Measurements from ENCODE around the gene C20orf204.
"Not testable (repeated sequence)": the region's sequence is repeated elsewhere in the genome, so short reads cannot be mapped to it uniquely, and the experiment has no call there.

C20orf204 gene

GRCh38 chr20:64035933-64036345 is at the start of gene C20orf204:
TSS of gene C20orf204 (plus strand) at chr20:64036182. CDS start at chr20:64036324, 142 bp downstream.
- no peak for DNase-seq (ENCODE audit: low read depth)

GRCh38 chr20:64000906-64001305 is 35.1 kb upstream of the C20orf204 start:
- no peak for DNase-seq (ENCODE audit: low read depth)

- DNase-seq (ENCODE audit: low read depth), result no peak
These were observed 34.4 kb upstream of the C20orf204 start for GRCh38 chr20:64001607-64002011.

- DNase-seq (ENCODE audit: low read depth), result no peak
These were observed 31.8 kb upstream of the C20orf204 start for GRCh38 chr20:64003960-64004725.

- no peak for DNase-seq (ENCODE audit: low read depth)
These were observed 30.6 kb upstream of the C20orf204 start for GRCh38 chr20:64005394-64005793.

GRCh38 chr20:64006490-64006889 is 29.5 kb upstream of the C20orf204 start:
- DNase-seq (ENCODE audit: low read depth), result no peak

GRCh38 chr20:64006902-64007301 is 29.1 kb upstream of the C20orf204 start:
- no peak for DNase-seq (ENCODE audit: low read depth)

- no peak for DNase-seq (ENCODE audit: low read depth)
These were observed 26.1 kb upstream of the C20orf204 start for GRCh38 chr20:64009811-64010387.

GRCh38 chr20:64010711-64011237 is 25.2 kb upstream of the C20orf204 start:
- no peak for DNase-seq (ENCODE audit: low read depth)

GRCh38 chr20:64011366-64011779 is 24.6 kb upstream of the C20orf204 start:
- no peak for DNase-seq (ENCODE audit: low read depth)

- DNase-seq (ENCODE audit: low read depth), result not testable (repeated sequence)
These were observed 23.4 kb upstream of the C20orf204 start for GRCh38 chr20:64012385-64013154.

- DNase-seq (ENCODE audit: low read depth), result no peak
These were observed 20.3 kb upstream of the C20orf204 start for GRCh38 chr20:64015635-64016034.

- no peak for DNase-seq (ENCODE audit: low read depth)
These were observed 14.6 kb upstream of the C20orf204 start for GRCh38 chr20:64021124-64021975.

GRCh38 chr20:64022671-64023360 is 13.2 kb upstream of the C20orf204 start:
- no peak for DNase-seq (ENCODE audit: low read depth)

- no peak for DNase-seq (ENCODE audit: low read depth)
These were observed 12.4 kb upstream of the C20orf204 start for GRCh38 chr20:64023361-64024140.

- no peak for DNase-seq (ENCODE audit: low read depth)
These were observed 11.6 kb upstream of the C20orf204 start for GRCh38 chr20:64024141-64024990.

- no peak for DNase-seq (ENCODE audit: low read depth)
These were observed 10.7 kb upstream of the C20orf204 start for GRCh38 chr20:64025101-64025825.

- no peak for DNase-seq (ENCODE audit: low read depth)
These were observed 10.1 kb upstream of the C20orf204 start for GRCh38 chr20:64025826-64026412.

Measured in non-pigmented ciliary epithelial cell (primary cell).